ENCODE measurements around the gene SLC1A4. TPM values are rescaled to one million over a fixed set of nuclear protein-coding genes. Genes with fewer than 3 reads are reported as not detected.
A peak's percentile ranks its signal among the peaks of the same experiment; 100 is the strongest.

The SLC1A4 gene
- polyA plus RNA-seq, 3 donors = 3.2 to 4.5 (median 4.4) TPM

DNA sequence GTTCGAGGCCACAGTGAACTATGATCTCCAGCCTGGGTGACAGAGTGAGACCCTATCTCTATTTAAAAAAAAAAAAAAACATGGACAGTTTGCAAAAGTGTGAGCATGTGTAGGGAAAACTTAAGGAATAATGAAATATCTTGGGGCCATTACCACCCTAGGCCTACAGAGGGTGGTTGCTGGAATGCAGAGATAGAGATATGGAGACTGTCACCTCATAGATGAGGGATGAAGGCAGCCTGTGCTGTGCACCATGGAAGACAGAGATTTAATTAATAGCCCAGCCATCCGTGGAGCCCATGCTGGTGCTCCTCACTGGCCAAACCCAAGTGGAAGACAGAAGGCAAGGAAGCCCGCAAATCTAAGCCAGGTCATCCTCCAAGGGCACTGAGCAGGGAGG lies 50.4 kb downstream of the SLC1A4 start:
- intact Hi-C loops (cut with micrococcal nuclease) = loop anchor here (2.0 to 10.0 kb wide), 3 partner anchors 47 to 455 kb away; no protein-coding TSS in a partner anchor
- Histone ChIP-seq H3K79me2 (ENCODE audit: insufficient read depth, low read length) (no peaks in the 10 kb centered on the region), H3K4me2 (replicated peaks; ENCODE audit: extremely low read depth, low read length, poor library complexity, severe bottlenecking) (no peak overlapping the region), H3K27me3 (ENCODE audit: control insufficient read depth in 2 of 2, insufficient read depth in 2 of 2, low read length in 2 of 2) (no peaks in the 10 kb centered on the region), H3K4me1 (ENCODE audit: control insufficient read depth in 1 of 2, insufficient read depth in 2 of 2, low read length in 2 of 2) (peaks cover 4 to 7% of the 10 kb centered on the region in 2 donors), H4K20me1 (ENCODE audit: insufficient read depth, low read length) (no peaks in the 10 kb centered on the region), H3K27ac (ENCODE audit: low read depth in 1 of 2, low read length in 2 of 2) (no peak overlapping the region), H2AFZ (ENCODE audit: insufficient read depth, low read depth, low read length, poor library complexity, severe bottlenecking) (no peak overlapping the region), H3K4me3 (replicated peaks in 1 of 3; ENCODE audit: low read depth in 2 of 3, low read length in 3 of 3) (no peak overlapping the region), H3K9ac (ENCODE audit: insufficient read depth, low read length, poor library complexity, severe bottlenecking) (no peak overlapping the region), H3K36me3 (replicated peaks in 1 of 2; ENCODE audit: control insufficient read depth in 1 of 2, insufficient read depth in 2 of 2, low read length in 2 of 2) (peaks cover 7 to 26% of the 10 kb centered on the region in 2 donors), H3K9me3 (replicated peaks in 1 of 2; ENCODE audit: control insufficient read depth in 1 of 2, insufficient read depth in 1 of 2, low read length in 2 of 2) (peaks cover 10 to 12% of the 10 kb centered on the region in 2 donors)
- TF ChIP-seq, protein P1, sequence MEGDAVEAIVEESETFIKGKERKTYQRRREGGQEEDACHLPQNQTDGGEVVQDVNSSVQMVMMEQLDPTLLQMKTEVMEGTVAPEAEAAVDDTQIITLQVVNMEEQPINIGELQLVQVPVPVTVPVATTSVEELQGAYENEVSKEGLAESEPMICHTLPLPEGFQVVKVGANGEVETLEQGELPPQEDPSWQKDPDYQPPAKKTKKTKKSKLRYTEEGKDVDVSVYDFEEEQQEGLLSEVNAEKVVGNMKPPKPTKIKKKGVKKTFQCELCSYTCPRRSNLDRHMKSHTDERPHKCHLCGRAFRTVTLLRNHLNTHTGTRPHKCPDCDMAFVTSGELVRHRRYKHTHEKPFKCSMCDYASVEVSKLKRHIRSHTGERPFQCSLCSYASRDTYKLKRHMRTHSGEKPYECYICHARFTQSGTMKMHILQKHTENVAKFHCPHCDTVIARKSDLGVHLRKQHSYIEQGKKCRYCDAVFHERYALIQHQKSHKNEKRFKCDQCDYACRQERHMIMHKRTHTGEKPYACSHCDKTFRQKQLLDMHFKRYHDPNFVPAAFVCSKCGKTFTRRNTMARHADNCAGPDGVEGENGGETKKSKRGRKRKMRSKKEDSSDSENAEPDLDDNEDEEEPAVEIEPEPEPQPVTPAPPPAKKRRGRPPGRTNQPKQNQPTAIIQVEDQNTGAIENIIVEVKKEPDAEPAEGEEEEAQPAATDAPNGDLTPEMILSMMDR (IDR thresholded peaks at IDR 0.05) = no peak
- Mint-ChIP-seq H3K27ac (no peak overlapping the region), H3K4me3 (no peak overlapping the region), H3K4me1 (peaks cover 8% of the 10 kb centered on the region), H3K36me3 (peaks cover 30 to 34% of the 10 kb centered on the region in 2 donors), H3K9me3 (peaks cover 10 to 14% (median 12%) of the 10 kb centered on the region in 7 donors), H3K27me3 (ENCODE audit: low read depth in 3 of 3) (peaks cover 0 to 2% (median 0%) of the 10 kb centered on the region in 3 donors)
- whole genome bisulfite sequencing (ENCODE audit: insufficient coverage) = 100% methylated on average over 1 of the region's 3 CpGs
- DNase-seq = no peak

DNA sequence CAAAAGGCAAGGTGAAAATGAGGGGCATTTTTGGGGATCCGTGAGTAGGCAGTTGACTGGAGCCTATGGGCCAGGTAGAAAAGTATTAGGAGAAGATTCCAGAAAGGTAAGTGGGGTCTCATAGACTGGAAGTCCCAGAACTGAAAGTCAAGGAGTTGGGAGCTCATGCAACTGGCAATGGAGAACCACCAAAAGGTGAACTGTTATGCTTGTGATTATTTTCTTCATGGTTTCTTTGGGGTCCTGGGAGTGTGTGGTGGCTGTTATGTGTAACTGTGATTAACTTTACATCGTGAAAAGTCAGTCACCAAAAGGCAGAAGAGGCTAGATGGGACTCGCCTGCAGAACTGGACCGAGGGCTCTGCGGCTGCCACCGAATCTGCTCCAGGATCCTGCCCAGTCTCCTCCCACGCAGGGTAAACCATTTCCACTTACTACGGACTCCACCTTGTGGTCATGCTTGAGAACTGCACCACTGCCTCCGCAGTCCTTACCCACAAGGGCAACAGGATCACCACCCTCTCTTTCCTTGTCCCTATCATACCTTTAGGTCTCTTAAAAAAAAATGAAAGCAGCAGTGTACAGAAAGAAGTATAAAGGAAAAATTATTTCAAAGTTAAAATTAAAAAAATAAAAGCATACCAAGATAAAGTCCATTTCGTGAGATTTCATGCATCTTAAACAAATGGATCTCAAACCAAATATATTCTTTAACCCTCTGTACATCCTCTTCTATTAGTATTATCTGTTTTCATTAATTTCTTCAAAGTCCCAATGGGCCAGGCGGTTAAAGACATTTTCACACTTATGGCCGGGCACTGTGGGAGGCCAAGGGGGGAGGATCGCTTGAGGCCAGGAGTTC lies 51.4 kb downstream of the SLC1A4 start:
- peaks cover 37 to 42% of the 10 kb centered on the region in 2 donors for H3K36me3 Mint-ChIP-seq
- peaks cover 13 to 21% (median 16%) of the 10 kb centered on the region in 7 donors for H3K9me3 Mint-ChIP-seq
- H3K27me3 Mint-ChIP-seq (ENCODE audit: low read depth in 3 of 3) = peaks cover 0 to 2% (median 0%) of the 10 kb centered on the region in 3 donors
- H3K9me3 ChIP-seq (replicated peaks in 1 of 2; ENCODE audit: control insufficient read depth in 1 of 2, insufficient read depth in 1 of 2, low read length in 2 of 2) = peaks cover 10 to 12% of the 10 kb centered on the region in 2 donors
- H3K79me2 ChIP-seq (ENCODE audit: insufficient read depth, low read length) = no peaks in the 10 kb centered on the region
- no peaks in the 10 kb centered on the region for H4K20me1 ChIP-seq (ENCODE audit: insufficient read depth, low read length)
- peak; percentile 76 to 81 (median 80) for DNase-seq
- H2AFZ ChIP-seq (ENCODE audit: insufficient read depth, low read depth, low read length, poor library complexity, severe bottlenecking) = peak overlapping the region; percentile 66
- H3K27ac Mint-ChIP-seq = no peak overlapping the region
- peak overlapping the region; percentile 55 for H3K4me2 ChIP-seq (replicated peaks; ENCODE audit: extremely low read depth, low read length, poor library complexity, severe bottlenecking)
- H3K4me1 Mint-ChIP-seq = peaks cover 8% of the 10 kb centered on the region
- H3K27me3 ChIP-seq (ENCODE audit: control insufficient read depth in 2 of 2, insufficient read depth in 2 of 2, low read length in 2 of 2) = no peaks in the 10 kb centered on the region
- WGBS (ENCODE audit: insufficient coverage) = 14% methylated on average over 7 of the region's 13 CpGs
- TF ChIP-seq, protein P1 (IDR thresholded peaks at IDR 0.05) = peak; percentile 95
- no peak overlapping the region for H3K27ac ChIP-seq (ENCODE audit: low read depth in 1 of 2, low read length in 2 of 2)
- H3K4me3 Mint-ChIP-seq = peak overlapping the region; percentile 38 to 80
- H3K9ac ChIP-seq (ENCODE audit: insufficient read depth, low read length, poor library complexity, severe bottlenecking) = no peak overlapping the region
- H3K36me3 ChIP-seq (replicated peaks in 1 of 2; ENCODE audit: control insufficient read depth in 1 of 2, insufficient read depth in 2 of 2, low read length in 2 of 2) = peaks cover 7 to 36% of the 10 kb centered on the region in 2 donors
- H3K4me3 ChIP-seq (replicated peaks in 1 of 3; ENCODE audit: low read depth in 2 of 3, low read length in 3 of 3) = no peak overlapping the region
- intact Hi-C loops (cut with micrococcal nuclease) = loop anchor here (2.0 to 10.0 kb wide), 2 partner anchors 124 to 456 kb away; no protein-coding TSS in a partner anchor
- peaks cover 4 to 7% of the 10 kb centered on the region in 2 donors for H3K4me1 ChIP-seq (ENCODE audit: control insufficient read depth in 1 of 2, insufficient read depth in 2 of 2, low read length in 2 of 2)
